ENCODE data around the gene EPHB2.

- TF ChIP-seq FOXM1 (IDR thresholded peaks at IDR 0.05; ENCODE audit: borderline replicate concordance, low read depth) = no peak
- TF ChIP-seq YY1 (IDR thresholded peaks at IDR 0.05; ENCODE audit: low read depth) = no peak
- TF ChIP-seq CREB1 (IDR thresholded peaks at IDR 0.05; ENCODE audit: low read depth) = no peak
- TF ChIP-seq TCF12 (IDR thresholded peaks at IDR 0.05; ENCODE audit: low read depth) = no peak
- TF ChIP-seq RAD21 (IDR thresholded peaks at IDR 0.05; ENCODE audit: low read depth) = no peak
- TF ChIP-seq EP300 (IDR thresholded peaks at IDR 0.05; ENCODE audit: borderline replicate concordance) = no peak
- TF ChIP-seq TEAD4 (IDR thresholded peaks at IDR 0.05) = no peak
- TF ChIP-seq REST (IDR thresholded peaks at IDR 0.05; ENCODE audit: low read depth) = no peak
- TF ChIP-seq NFIC (IDR thresholded peaks at IDR 0.05) = no peak
- no peak for TF ChIP-seq CEBPB (IDR thresholded peaks at IDR 0.05)
These were observed 176.9 kb downstream of the EPHB2 start for GRCh38 chr1:22887491-22887890.

All from Ishikawa (cell line).